GM18502 (cell line): ENCODE data around the gene TMPRSS6.

Source experiments
- ATAC-seq: cut with Tn5 transposase; IDR thresholded peaks from one replicate; pipeline ENCODE4 v1.9.1; 2021; ENCODE audit warnings: mild to moderate bottlenecking; ENCODE audit not compliant: unreplicated experiment, poor library complexity

The TMPRSS6 gene

GRCh38 chr22:37032535-37033460 is 76.7 kb downstream of the TMPRSS6 start:
- no peak for ATAC-seq

- no peak for ATAC-seq
Measured at GRCh38 chr22:37032134-37032534, 77.4 kb downstream of the TMPRSS6 start.

GRCh38 chr22:37030560-37031281 is 78.8 kb downstream of the TMPRSS6 start:
- no peak for ATAC-seq

- no peak for ATAC-seq
Measured at GRCh38 chr22:37028692-37029674, 80.5 kb downstream of the TMPRSS6 start.

- no peak for ATAC-seq
Measured at GRCh38 chr22:37027556-37027955, 82.0 kb downstream of the TMPRSS6 start.

GRCh38 chr22:37026325-37026724 is 83.2 kb downstream of the TMPRSS6 start:
- no peak for ATAC-seq

GRCh38 chr22:37025500-37026070 is 83.9 kb downstream of the TMPRSS6 start:
- ATAC-seq, result no peak

- no peak for ATAC-seq
Measured at GRCh38 chr22:37024339-37025157, 85.0 kb downstream of the TMPRSS6 start.

GRCh38 chr22:37023743-37024338 is 85.7 kb downstream of the TMPRSS6 start:
- no peak for ATAC-seq

GRCh38 chr22:37022483-37023337 is 86.8 kb downstream of the TMPRSS6 start:
- ATAC-seq, result no peak

GRCh38 chr22:37021710-37022482 is 87.6 kb downstream of the TMPRSS6 start:
- no peak for ATAC-seq

- no peak for ATAC-seq
Measured at GRCh38 chr22:37021041-37021440, 88.5 kb downstream of the TMPRSS6 start.

- ATAC-seq, result no peak
Measured at GRCh38 chr22:37020192-37020479, 89.4 kb downstream of the TMPRSS6 start.

- peak; percentile 62 for ATAC-seq
Measured at GRCh38 chr22:37019309-37020191, 90.0 kb downstream of the TMPRSS6 start, which contains the start of the genes MPST and TST. MPST (plus strand) TSS chr22:37019742; CDS start chr22:37019837, 95 bp downstream. TST (minus strand) TSS chr22:37019447; CDS start chr22:37018732, 715 bp downstream.

GRCh38 chr22:37018815-37019308 is 90.7 kb downstream of the TMPRSS6 start:
- ATAC-seq, result peak; percentile 13
